Naive B cell (primary cell): ENCODE data around the gene IPPK. TPM values are rescaled to one million over a fixed set of nuclear protein-coding genes. Genes with fewer than 3 reads are reported as not detected.

Experiments used
- polyA plus RNA-seq, 6 donors: library from polyadenylated mRNA; unstranded; fragments of 300-500 nt; fragmentation: Illumina TruSeq; gene quantifications; one replicate each; pipeline ENCODE4 v1.2.3, GENCODE V29; 2021; ENCODE audit warnings: low read depth in 6 of 6

Gene IPPK
- polyA plus RNA-seq, 6 donors from 2014 or later: 4.1 to 12.8 (median 6.1) TPM

Other genes with a start within 250 kb of the IPPK start
- under 1 TPM in 3 of 6 donors, not detected in 3; 0.17 to 0.21 (median 0.19) TPM for gene OMD, start 245.7 kb downstream of the IPPK start, polyA plus RNA-seq
- under 1 TPM in 1 of 6 donors, not detected in 5; 0.12 TPM for gene ASPN, start 187.6 kb downstream of the IPPK start, polyA plus RNA-seq
- gene ECM2, start 134.1 kb downstream of the IPPK start, polyA plus RNA-seq: under 1 TPM in 1 of 6 donors, not detected in 5; 0.09 TPM
- gene BICD2, start 94.7 kb upstream of the IPPK start, polyA plus RNA-seq: 10 to 100 TPM in 5 of 6 donors, 1 to 10 TPM in 1; 4.3 to 41.8 (median 29.6) TPM
- 1 to 10 TPM; 3.8 to 6.3 (median 5.2) TPM for gene ZNF484, start 207.9 kb upstream of the IPPK start, polyA plus RNA-seq